Central memory CD4-positive, alpha-beta T cell (primary cell): ENCODE data around the gene ANO7.

Source experiments
- DNase-seq: peaks from one replicate; pipeline ENCODE4 v3.0.0; 2022
- total RNA-seq, 3 experiments: gene quantifications; one replicate each; lab custom pipeline; 2026; lab: John Stamatoyannopoulos, UW

ANO7 gene
- total RNA-seq: 0.19 to 0.88 (median 0.22) reads per million in 3 experiments

- DNase-seq: no peak
Measured at GRCh38 chr2:241188361-241189092, at the start of gene ANO7. Gene ANO7 (plus strand): TSS chr2:241188677. CDS start chr2:241190064, 1,387 bp downstream.

GRCh38 chr2:241139531-241140444 is 48.7 kb upstream of the ANO7 start:
- DNase-seq: no peak

- DNase-seq: no peak
Measured at GRCh38 chr2:241140445-241140840, 48.0 kb upstream of the ANO7 start.

GRCh38 chr2:241141214-241141770 is 47.2 kb upstream of the ANO7 start:
- no peak for DNase-seq

GRCh38 chr2:241142063-241142462 is 46.4 kb upstream of the ANO7 start:
- no peak for DNase-seq

GRCh38 chr2:241142593-241142992 is 45.9 kb upstream of the ANO7 start:
- DNase-seq: no peak

- DNase-seq: no peak
Measured at GRCh38 chr2:241146286-241146685, 42.2 kb upstream of the ANO7 start.

- no peak for DNase-seq
Measured at GRCh38 chr2:241147336-241147735, 41.1 kb upstream of the ANO7 start.

- DNase-seq: no peak
Measured at GRCh38 chr2:241148239-241148638, 40.2 kb upstream of the ANO7 start.

- peak; percentile 91 for DNase-seq
Measured at GRCh38 chr2:241148891-241149674, 39.4 kb upstream of the ANO7 start, which contains the start of gene PASK. Gene PASK (minus strand): TSS chr2:241149472. CDS start chr2:241143032, 6,440 bp downstream.

- DNase-seq: no peak
Measured at GRCh38 chr2:241149675-241149924, 38.9 kb upstream of the ANO7 start.

GRCh38 chr2:241149925-241150659 is 38.4 kb upstream of the ANO7 start, which contains the start of gene PPP1R7:
Gene PPP1R7 (plus strand): TSS chr2:241150467. CDS start chr2:241150496, 29 bp downstream.
- DNase-seq: peak; percentile 94

- DNase-seq: no peak
Measured at GRCh38 chr2:241150660-241151530, 37.6 kb upstream of the ANO7 start.

GRCh38 chr2:241151934-241152660 is 36.4 kb upstream of the ANO7 start:
- DNase-seq: no peak

- DNase-seq: no peak
Measured at GRCh38 chr2:241153616-241154015, 34.9 kb upstream of the ANO7 start.

GRCh38 chr2:241154915-241155314 is 33.6 kb upstream of the ANO7 start:
- no peak for DNase-seq

GRCh38 chr2:241155936-241156335 is 32.5 kb upstream of the ANO7 start:
- no peak for DNase-seq

- DNase-seq: no peak
Measured at GRCh38 chr2:241156971-241157441, 31.5 kb upstream of the ANO7 start.

- no peak for DNase-seq
Measured at GRCh38 chr2:241157841-241158545, 30.5 kb upstream of the ANO7 start.
